SU-DHL-6 (cell line): ENCODE data around the gene SF1.

ENCODE experiments used
- H2AFZ ChIP-seq: fragments of 200-600 bp; sonication (generic); 2 replicates; pipeline ENCODE4 v1.6.1; 2014; ENCODE audit warnings: low read depth, mild to moderate bottlenecking, moderate library complexity, mixed read lengths, antibody characterized with exemption, low read length; ENCODE audit not compliant: severe bottlenecking
- H3F3A ChIP-seq: fragments of 200-600 bp; shearing (Covaris generic); 2 replicates; pipeline ENCODE4 v1.6.0; 2016; ENCODE audit warnings: antibody characterized with exemption, mild to moderate bottlenecking; ENCODE audit not compliant: insufficient read depth
- H3K27ac ChIP-seq: fragments of 200-600 bp; sonication (generic); 2 replicates; pipeline ENCODE4 v1.5.1; 2016; ENCODE audit warnings: low read depth, mild to moderate bottlenecking, low read length, moderate library complexity, mixed read lengths
- H3K27me3 ChIP-seq: fragments of 200-600 bp; sonication (generic), shearing (Covaris generic); 2 replicates; pipeline ENCODE4 v1.6.0; 2014; ENCODE audit warnings: mild to moderate bottlenecking, low read length
- H3K36me3 ChIP-seq: fragments of 200-600 bp; sonication (generic); 2 replicates; pipeline ENCODE4 v1.6.1; 2014; ENCODE audit warnings: mild to moderate bottlenecking, low read length, mixed read lengths
- H3K4me2 ChIP-seq: fragments of 300-600, 200-600 bp; shearing (Covaris generic), sonication (generic); 2 replicates; pipeline ENCODE4 v1.6.0; 2014; ENCODE audit warnings: low read length, low read depth, mild to moderate bottlenecking; ENCODE audit not compliant: poor library complexity, severe bottlenecking
- H3K4me3 ChIP-seq: fragments of 200-600 bp; sonication (generic); 2 replicates; pipeline ENCODE4 v1.5.1; 2014; ENCODE audit warnings: antibody characterized with exemption, low read length, mild to moderate bottlenecking, mixed read lengths; ENCODE audit not compliant: insufficient read depth, poor library complexity, severe bottlenecking
- H3K79me2 ChIP-seq: fragments of 200-600 bp; sonication (generic); 2 replicates; pipeline ENCODE4 v1.6.1; 2014; ENCODE audit warnings: mild to moderate bottlenecking, low read length, moderate library complexity; ENCODE audit not compliant: insufficient read depth
- H3K9ac ChIP-seq: fragments of 200-600 bp; sonication (generic); 2 replicates; pipeline ENCODE4 v1.7.0; 2014; ENCODE audit warnings: mild to moderate bottlenecking, low read length
- H3K9me2 ChIP-seq: fragments of 200-600 bp; sonication (generic); replicated peaks from 2 replicates; pipeline ENCODE4 v1.6.1; 2014; ENCODE audit warnings: low read length; ENCODE audit not compliant: insufficient read depth
- H3K9me3 ChIP-seq: fragments of 200-600 bp; sonication (generic); 2 replicates; pipeline ENCODE4 v1.6.1; 2014; ENCODE audit warnings: low read length, mixed read lengths; ENCODE audit not compliant: insufficient read depth
- H4K20me1 ChIP-seq: fragments of 200-600 bp; sonication (generic); 2 replicates; pipeline ENCODE4 v1.6.1; 2014; ENCODE audit warnings: low read depth, mild to moderate bottlenecking, antibody characterized with exemption, low read length, moderate library complexity, mixed read lengths
- EZH2phosphoT487 ChIP-seq: fragments of 200-600 bp; sonication (generic), shearing (Covaris generic); conservative IDR thresholded peaks from 2 replicates; pipeline ENCODE4 v1.6.1; 2018; ENCODE audit warnings: mild to moderate bottlenecking, antibody characterized with exemption, low read length, moderate library complexity, mixed read lengths
- TF ChIP-seq, protein P1 (sequence below): fragments of 200-600 bp; sonication (generic); IDR thresholded peaks from one replicate; pipeline ENCODE4 v1.5.1; 2017; ENCODE audit warnings: antibody characterized with exemption, mild to moderate bottlenecking, low read length, moderate library complexity; ENCODE audit not compliant: insufficient read depth, poor library complexity, severe bottlenecking

Gene SF1

DNA sequence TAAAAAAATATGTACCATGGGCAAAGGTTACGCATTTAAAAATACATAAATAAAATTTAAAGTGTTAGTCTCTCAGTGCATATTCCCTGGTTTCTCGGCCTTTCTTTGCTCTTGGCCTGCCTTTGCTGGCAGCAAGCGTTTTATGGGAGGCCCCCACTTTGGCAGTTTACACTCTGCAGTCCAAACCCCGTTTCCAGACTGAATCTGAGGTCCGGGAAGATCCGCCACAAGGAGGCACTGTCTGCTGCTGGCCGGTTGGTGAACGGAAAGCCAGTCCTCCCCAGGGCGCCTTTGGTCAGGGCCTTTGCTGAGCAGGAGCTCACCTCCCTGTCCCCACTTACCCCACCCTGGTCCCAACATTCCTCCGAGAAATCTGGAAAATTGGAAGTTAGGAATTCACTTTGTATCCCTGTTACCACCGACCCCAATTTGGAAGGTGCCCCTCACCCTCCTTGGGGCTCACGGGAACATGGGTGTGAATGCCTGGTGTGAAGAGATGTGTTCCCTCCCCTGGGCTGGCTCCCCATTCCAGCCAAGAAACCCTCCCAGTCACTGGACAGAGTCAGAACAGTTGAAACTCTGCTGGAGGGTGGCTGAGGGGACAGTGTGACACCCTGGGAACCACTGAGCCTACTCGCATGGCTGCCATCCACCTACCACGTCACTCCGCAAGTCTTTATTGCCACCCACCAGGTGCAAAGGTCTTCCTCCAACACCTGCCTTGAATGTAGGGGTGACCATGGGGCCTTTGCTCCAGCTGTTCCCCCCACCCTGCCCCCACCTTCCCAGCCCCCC lies 9.4 kb upstream of the SF1 start:
- no peak overlapping the region for H3K9ac ChIP-seq
- H3K9me3 ChIP-seq, result no peaks in the 10 kb centered on the region
- no peak overlapping the region for H3K4me3 ChIP-seq
- H3K36me3 ChIP-seq, result no peaks in the 10 kb centered on the region
- H3F3A ChIP-seq, result no peaks in the 10 kb centered on the region
- H2AFZ ChIP-seq, result no peak overlapping the region
- H3K79me2 ChIP-seq, result no peaks in the 10 kb centered on the region
- no peaks in the 10 kb centered on the region for H3K9me2 ChIP-seq
- TF ChIP-seq, protein P1, sequence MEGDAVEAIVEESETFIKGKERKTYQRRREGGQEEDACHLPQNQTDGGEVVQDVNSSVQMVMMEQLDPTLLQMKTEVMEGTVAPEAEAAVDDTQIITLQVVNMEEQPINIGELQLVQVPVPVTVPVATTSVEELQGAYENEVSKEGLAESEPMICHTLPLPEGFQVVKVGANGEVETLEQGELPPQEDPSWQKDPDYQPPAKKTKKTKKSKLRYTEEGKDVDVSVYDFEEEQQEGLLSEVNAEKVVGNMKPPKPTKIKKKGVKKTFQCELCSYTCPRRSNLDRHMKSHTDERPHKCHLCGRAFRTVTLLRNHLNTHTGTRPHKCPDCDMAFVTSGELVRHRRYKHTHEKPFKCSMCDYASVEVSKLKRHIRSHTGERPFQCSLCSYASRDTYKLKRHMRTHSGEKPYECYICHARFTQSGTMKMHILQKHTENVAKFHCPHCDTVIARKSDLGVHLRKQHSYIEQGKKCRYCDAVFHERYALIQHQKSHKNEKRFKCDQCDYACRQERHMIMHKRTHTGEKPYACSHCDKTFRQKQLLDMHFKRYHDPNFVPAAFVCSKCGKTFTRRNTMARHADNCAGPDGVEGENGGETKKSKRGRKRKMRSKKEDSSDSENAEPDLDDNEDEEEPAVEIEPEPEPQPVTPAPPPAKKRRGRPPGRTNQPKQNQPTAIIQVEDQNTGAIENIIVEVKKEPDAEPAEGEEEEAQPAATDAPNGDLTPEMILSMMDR, result peak; percentile 83
- TF ChIP-seq EZH2phosphoT487, result no peak
- H3K27me3 ChIP-seq, result no peaks in the 10 kb centered on the region
- H4K20me1 ChIP-seq, result no peaks in the 10 kb centered on the region
- no peak overlapping the region for H3K4me2 ChIP-seq
- no peak overlapping the region for H3K27ac ChIP-seq

DNA sequence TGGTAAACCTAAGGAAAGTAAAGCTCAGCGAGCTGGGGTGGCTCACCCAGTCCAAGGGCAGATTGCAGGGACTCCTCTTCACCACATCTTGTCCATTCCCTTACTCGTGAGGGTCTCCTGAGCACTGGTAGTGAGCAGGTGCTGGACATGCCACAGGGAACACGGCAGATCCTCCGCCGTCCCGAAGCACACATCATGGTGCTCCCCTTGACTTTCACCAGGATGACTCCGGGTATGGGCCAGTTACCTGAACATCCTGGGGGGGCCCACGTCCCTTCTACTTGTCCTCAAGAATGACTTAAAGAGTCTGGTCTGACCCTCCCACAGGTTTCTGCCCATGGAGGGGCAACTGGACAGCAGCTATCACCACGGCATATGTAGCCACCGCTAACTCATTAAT lies 8.0 kb upstream of the SF1 start:
- H4K20me1 ChIP-seq, result no peaks in the 10 kb centered on the region
- H3K4me3 ChIP-seq, result no peak overlapping the region
- no peaks in the 10 kb centered on the region for H3K36me3 ChIP-seq
- no peaks in the 10 kb centered on the region for H3K9me3 ChIP-seq
- no peak overlapping the region for H2AFZ ChIP-seq
- no peak overlapping the region for H3K4me2 ChIP-seq
- H3K27me3 ChIP-seq, result no peaks in the 10 kb centered on the region
- peaks cover 7% of the 10 kb centered on the region; the same call in 1 of the 2 replicates for H3F3A ChIP-seq
- H3K79me2 ChIP-seq, result no peaks in the 10 kb centered on the region
- TF ChIP-seq EZH2phosphoT487, result no peak
- TF ChIP-seq, protein P1, result no peak
- H3K9ac ChIP-seq, result no peak overlapping the region
- H3K27ac ChIP-seq, result no peak overlapping the region
- no peaks in the 10 kb centered on the region for H3K9me2 ChIP-seq

DNA sequence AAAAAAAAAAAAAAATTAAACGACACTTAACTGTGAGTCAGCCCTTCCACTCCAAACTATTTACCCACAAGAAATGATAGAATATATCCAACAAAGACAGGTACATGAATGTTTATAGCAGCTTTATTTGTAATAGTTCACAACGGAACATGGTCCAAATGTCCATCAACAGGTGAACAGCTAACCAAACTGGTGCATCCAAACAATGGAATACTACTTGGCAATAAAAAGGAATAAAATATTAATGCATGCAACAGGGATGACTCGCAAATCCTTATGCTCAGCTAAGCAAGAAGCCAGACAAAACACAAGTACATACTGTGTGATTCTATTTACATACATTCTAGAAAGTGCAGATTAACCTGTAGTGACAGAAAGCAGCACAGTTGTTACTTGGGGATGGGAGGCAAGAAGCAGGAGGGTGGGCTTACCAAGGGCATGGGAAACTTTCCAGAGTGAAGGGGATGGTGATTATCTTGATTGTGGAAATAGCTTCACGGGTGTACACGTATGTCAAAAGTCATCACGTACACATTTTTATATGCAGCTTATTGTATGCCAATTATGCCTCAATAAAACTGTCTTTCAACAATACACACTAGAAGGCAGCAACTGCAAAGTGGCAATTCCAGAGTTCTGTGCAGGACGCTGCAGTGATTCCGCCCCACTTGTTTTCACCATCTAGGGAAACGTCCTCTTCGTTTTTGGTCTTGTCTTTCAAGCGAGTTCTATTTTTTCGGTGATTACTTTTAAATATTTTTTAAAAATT lies 6.7 kb upstream of the SF1 start:
- Histone ChIP-seq H3K9me3 (no peaks in the 10 kb centered on the region), H3K4me2 (no peak overlapping the region), H2AFZ (no peak overlapping the region), H3K27ac (no peak overlapping the region), H3K36me3 (no peaks in the 10 kb centered on the region), H4K20me1 (no peaks in the 10 kb centered on the region), H3K27me3 (no peaks in the 10 kb centered on the region), H3K79me2 (no peaks in the 10 kb centered on the region), H3F3A (peaks cover 17% of the 10 kb centered on the region), H3K9me2 (no peaks in the 10 kb centered on the region), H3K9ac (no peak overlapping the region), H3K4me3 (no peak overlapping the region)
- TF ChIP-seq, protein P1, result no peak
- no peak for TF ChIP-seq EZH2phosphoT487
